Esophagus muscularis mucosa (tissue), 3 donors: ENCODE results near the gene TGM6.

Experiments
- CTCF ChIP-seq, 3 experiments: fragments of 200-600 bp in 2 of 3; fragments of 450-650 bp in 1 of 3; sonication (generic) in 2 of 3; IDR thresholded peaks; one replicate each; pipeline ENCODE4 v1.5.1; 2017 to 2019; ENCODE audit warnings: antibody characterized with exemption in 3 of 3, mild to moderate bottlenecking in 2 of 3, moderate library complexity in 1 of 3
- POLR2A ChIP-seq: fragments of 450-650 bp; IDR thresholded peaks from one replicate; pipeline ENCODE4 v1.6.1; 2017; ENCODE audit warnings: antibody characterized with exemption, moderate library complexity, mild to moderate bottlenecking, low read depth

- TF ChIP-seq CTCF (IDR thresholded peaks at IDR 0.05) (no peak), POLR2A (no peak)
Measured at GRCh38 chr20:2416541-2417212, 36.0 kb downstream of the TGM6 start.
